ENCODE data around the gene TMEM229B. TPM values are rescaled to one million over a fixed set of nuclear protein-coding genes. Genes with fewer than 3 reads are reported as not detected.

Gene TMEM229B
- total and polyA plus RNA-seq, 4 donors: 0.28 to 4.8 (median 2.3) TPM

- no peak for ATAC-seq (ENCODE audit: low FRiP score)
- intact Hi-C loops (cut with DNase I): no loop called here
- Histone ChIP-seq H3K4me3 (ENCODE audit: low read length in 2 of 2) (no peak overlapping the region), H3K4me1 (ENCODE audit: control insufficient read depth in 1 of 2, insufficient read depth in 2 of 2, low read length in 2 of 2) (no peaks in the 10 kb centered on the region), H3K27ac (ENCODE audit: low read depth in 1 of 2, low read length in 2 of 2) (no peak overlapping the region), H3K27me3 (ENCODE audit: control insufficient read depth in 1 of 2, insufficient read depth in 2 of 2, low read length in 1 of 2) (no peaks in the 10 kb centered on the region), H3K36me3 (ENCODE audit: control insufficient read depth in 1 of 2, insufficient read depth in 2 of 2, low read length in 1 of 2) (no peaks in the 10 kb centered on the region), H3K9me3 (ENCODE audit: control insufficient read depth, low read length) (no peaks in the 10 kb centered on the region)
- WGBS, 2 donors: 80 to 82% methylated on average over 8 of the region's 8 CpGs
- DNase-seq: peak in 1 of 2 donors; percentile 28
These were observed 46.2 kb downstream of the TMEM229B start for GRCh38 chr14:67442139-67442906.

GRCh38 chr14:67441672-67442071, 46.8 kb downstream of the TMEM229B start:
- Histone ChIP-seq H3K27me3 (ENCODE audit: control insufficient read depth in 1 of 2, insufficient read depth in 2 of 2, low read length in 1 of 2) (no peaks in the 10 kb centered on the region), H3K9me3 (ENCODE audit: control insufficient read depth, low read length) (no peaks in the 10 kb centered on the region), H3K36me3 (ENCODE audit: control insufficient read depth in 1 of 2, insufficient read depth in 2 of 2, low read length in 1 of 2) (no peaks in the 10 kb centered on the region), H3K4me1 (ENCODE audit: control insufficient read depth in 1 of 2, insufficient read depth in 2 of 2, low read length in 2 of 2) (no peaks in the 10 kb centered on the region), H3K4me3 (ENCODE audit: low read length in 2 of 2) (no peak overlapping the region), H3K27ac (ENCODE audit: low read depth in 1 of 2, low read length in 2 of 2) (no peak overlapping the region)
- WGBS, 2 donors: 92% methylated on average over 8 of the region's 8 CpGs
- intact Hi-C loops (cut with DNase I): no loop called here
- ATAC-seq (ENCODE audit: low FRiP score): no peak
- peak in 1 of 2 donors; percentile 61 for DNase-seq

- ATAC-seq (ENCODE audit: low FRiP score) (no peak), DNase-seq (no peak)
- 87 to 88% methylated on average over 2 of the region's 2 CpGs for WGBS, 2 donors
- Histone ChIP-seq H3K27me3 (ENCODE audit: control insufficient read depth in 1 of 2, insufficient read depth in 2 of 2, low read length in 1 of 2) (no peaks in the 10 kb centered on the region), H3K36me3 (ENCODE audit: control insufficient read depth in 1 of 2, insufficient read depth in 2 of 2, low read length in 1 of 2) (no peaks in the 10 kb centered on the region), H3K4me1 (ENCODE audit: control insufficient read depth in 1 of 2, insufficient read depth in 2 of 2, low read length in 2 of 2) (no peaks in the 10 kb centered on the region), H3K27ac (ENCODE audit: low read depth in 1 of 2, low read length in 2 of 2) (no peak overlapping the region), H3K9me3 (ENCODE audit: control insufficient read depth, low read length) (no peaks in the 10 kb centered on the region), H3K4me3 (ENCODE audit: low read length in 2 of 2) (no peak overlapping the region)
- intact Hi-C loops (cut with DNase I): no loop called here
These were observed 47.3 kb downstream of the TMEM229B start for GRCh38 chr14:67441256-67441655.

GRCh38 chr14:67440513-67440912, 48.0 kb downstream of the TMEM229B start:
- ATAC-seq (ENCODE audit: low FRiP score) (no peak), DNase-seq (peak in 1 of 2 donors; percentile 5)
- Histone ChIP-seq H3K27me3 (ENCODE audit: control insufficient read depth in 1 of 2, insufficient read depth in 2 of 2, low read length in 1 of 2) (no peaks in the 10 kb centered on the region), H3K4me3 (ENCODE audit: low read length in 2 of 2) (no peak overlapping the region), H3K27ac (ENCODE audit: low read depth in 1 of 2, low read length in 2 of 2) (no peak overlapping the region), H3K9me3 (ENCODE audit: control insufficient read depth, low read length) (no peaks in the 10 kb centered on the region), H3K36me3 (ENCODE audit: control insufficient read depth in 1 of 2, insufficient read depth in 2 of 2, low read length in 1 of 2) (no peaks in the 10 kb centered on the region), H3K4me1 (ENCODE audit: control insufficient read depth in 1 of 2, insufficient read depth in 2 of 2, low read length in 2 of 2) (no peaks in the 10 kb centered on the region)
- intact Hi-C loops (cut with DNase I): no loop called here
- WGBS, 2 donors: 70 to 79% methylated on average over 4 of the region's 4 CpGs

- intact Hi-C loops (cut with DNase I): no loop called here
- H3K36me3 ChIP-seq (ENCODE audit: control insufficient read depth in 1 of 2, insufficient read depth in 2 of 2, low read length in 1 of 2): no peaks in the 10 kb centered on the region
- DNase-seq (no peak), ATAC-seq (ENCODE audit: low FRiP score) (no peak)
- H3K4me1 ChIP-seq (ENCODE audit: control insufficient read depth in 1 of 2, insufficient read depth in 2 of 2, low read length in 2 of 2): no peaks in the 10 kb centered on the region
- WGBS, 2 donors: 75 to 92% methylated on average over 1 of the region's 1 CpG
- H3K27me3 ChIP-seq (ENCODE audit: control insufficient read depth in 1 of 2, insufficient read depth in 2 of 2, low read length in 1 of 2): no peaks in the 10 kb centered on the region
- no peak overlapping the region for H3K4me3 ChIP-seq (ENCODE audit: low read length in 2 of 2)
- no peaks in the 10 kb centered on the region for H3K9me3 ChIP-seq (ENCODE audit: control insufficient read depth, low read length)
- no peak overlapping the region for H3K27ac ChIP-seq (ENCODE audit: low read depth in 1 of 2, low read length in 2 of 2)
These were observed 49.6 kb downstream of the TMEM229B start for GRCh38 chr14:67438969-67439368.

GRCh38 chr14:67436006-67436866, 52.3 kb downstream of the TMEM229B start:
- ATAC-seq (ENCODE audit: low FRiP score): no peak
- no peaks in the 10 kb centered on the region for H3K4me1 ChIP-seq (ENCODE audit: control insufficient read depth in 1 of 2, insufficient read depth in 2 of 2, low read length in 2 of 2)
- intact Hi-C loops (cut with DNase I): no loop called here
- no peaks in the 10 kb centered on the region for H3K9me3 ChIP-seq (ENCODE audit: control insufficient read depth, low read length)
- no peaks in the 10 kb centered on the region for H3K27me3 ChIP-seq (ENCODE audit: control insufficient read depth in 1 of 2, insufficient read depth in 2 of 2, low read length in 1 of 2)
- DNase-seq: no peak
- 79 to 82% methylated on average over 10 of the region's 10 CpGs for WGBS, 2 donors
- no peak overlapping the region for H3K27ac ChIP-seq (ENCODE audit: low read depth in 1 of 2, low read length in 2 of 2)
- no peak overlapping the region for H3K4me3 ChIP-seq (ENCODE audit: low read length in 2 of 2)
- H3K36me3 ChIP-seq (ENCODE audit: control insufficient read depth in 1 of 2, insufficient read depth in 2 of 2, low read length in 1 of 2): no peaks in the 10 kb centered on the region

GRCh38 chr14:67435603-67436002, 52.9 kb downstream of the TMEM229B start:
- WGBS, 2 donors: 88% methylated on average over 5 of the region's 5 CpGs
- ATAC-seq (ENCODE audit: low FRiP score) (no peak), DNase-seq (peak in 1 of 2 donors; percentile 9)
- Histone ChIP-seq H3K4me1 (ENCODE audit: control insufficient read depth in 1 of 2, insufficient read depth in 2 of 2, low read length in 2 of 2) (no peaks in the 10 kb centered on the region), H3K27ac (ENCODE audit: low read depth in 1 of 2, low read length in 2 of 2) (no peak overlapping the region), H3K27me3 (ENCODE audit: control insufficient read depth in 1 of 2, insufficient read depth in 2 of 2, low read length in 1 of 2) (no peaks in the 10 kb centered on the region), H3K36me3 (ENCODE audit: control insufficient read depth in 1 of 2, insufficient read depth in 2 of 2, low read length in 1 of 2) (no peaks in the 10 kb centered on the region), H3K4me3 (ENCODE audit: low read length in 2 of 2) (no peak overlapping the region), H3K9me3 (ENCODE audit: control insufficient read depth, low read length) (no peaks in the 10 kb centered on the region)
- intact Hi-C loops (cut with DNase I): no loop called here

DNA sequence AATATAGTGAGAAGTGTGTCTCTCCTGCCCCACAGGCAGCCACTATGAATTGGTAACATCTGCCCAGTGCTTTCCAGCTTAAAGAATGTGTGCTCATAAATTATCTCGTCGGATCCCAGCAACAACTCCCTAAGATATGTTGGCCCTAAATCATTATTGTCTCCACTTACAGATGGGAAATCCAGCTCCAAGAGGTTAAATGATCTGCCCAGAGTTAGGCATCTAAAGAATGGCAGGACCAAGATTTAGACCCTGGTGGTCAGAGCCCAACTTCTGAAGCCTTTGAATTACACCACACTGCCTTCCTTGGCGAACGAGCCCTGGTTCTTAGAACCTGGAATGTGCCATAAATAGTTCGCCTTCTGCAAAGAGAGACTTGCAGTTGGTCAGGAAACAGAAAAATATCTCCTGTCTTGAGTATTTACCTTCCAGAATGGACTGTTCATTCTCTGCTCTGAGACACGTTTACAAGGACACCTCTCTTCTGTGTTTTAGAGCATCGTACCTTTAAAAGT, 56.4 kb downstream of the TMEM229B start:
- 17 to 24% methylated on average over 7 of the region's 7 CpGs for WGBS, 2 donors
- intact Hi-C loops (cut with DNase I): no loop called here
- no peaks in the 10 kb centered on the region for H3K36me3 ChIP-seq (ENCODE audit: control insufficient read depth in 1 of 2, insufficient read depth in 2 of 2, low read length in 1 of 2)
- no peaks in the 10 kb centered on the region for H3K9me3 ChIP-seq (ENCODE audit: control insufficient read depth, low read length)
- H3K4me1 ChIP-seq (ENCODE audit: control insufficient read depth in 1 of 2, insufficient read depth in 2 of 2, low read length in 2 of 2): no peaks in the 10 kb centered on the region
- no peak for DNase-seq
- H3K27me3 ChIP-seq (ENCODE audit: control insufficient read depth in 1 of 2, insufficient read depth in 2 of 2, low read length in 1 of 2): no peaks in the 10 kb centered on the region
- no peak overlapping the region for H3K4me3 ChIP-seq (ENCODE audit: low read length in 2 of 2)
- ATAC-seq (ENCODE audit: low FRiP score): no peak
- H3K27ac ChIP-seq (ENCODE audit: low read depth in 1 of 2, low read length in 2 of 2): no peak overlapping the region
